GM12878 (cell line): Measurements from ENCODE around the gene IGSF6. TPM values are rescaled to one million over a fixed set of nuclear protein-coding genes. Genes with fewer than 3 reads are reported as not detected.

Experiments used
- MTA2 ChIP-seq: fragments of 450-650 bp; IDR thresholded peaks from 2 replicates; pipeline ENCODE4 v1.6.1; 2016; ENCODE audit warnings: low read depth, mild to moderate bottlenecking, moderate library complexity
- ZNF622 ChIP-seq: fragments of 450-650 bp; IDR thresholded peaks from 2 replicates; pipeline ENCODE4 v1.6.1; 2017; ENCODE audit warnings: mild to moderate bottlenecking, inconsistent platforms
- polyA plus RNA-seq, 11 experiments: library from polyadenylated mRNA; depleted of rRNA in 4 of 11; unstranded in 6 of 11; stranded (reverse) in 5 of 11; fragments of >200 nt; fragmentation: Nextera tagmentation in 4 of 11; fragmentation: Illumina TruSeq in 1 of 11; extraction: Ambion mirVana in 4 of 11; extraction: Trizol in 1 of 11; gene quantifications; 1 replicate in 1 of 11; 2 replicates in 10 of 11; pipeline versions ENCODE4 v1.2.1 to v1.2.3, GENCODE V29; 2011 to 2016; ENCODE audit warnings: inconsistent platforms in 2 of 11, missing spikeins in 2 of 11, low read depth in 1 of 11
- total RNA-seq, 4 experiments: library from RNA; depleted of rRNA in 3 of 4; stranded (reverse); fragments of >200 nt in 3 of 4; fragmentation: Illumina TruSeq in 1 of 4; extraction: Trizol in 1 of 4; gene quantifications; 2 replicates each; pipeline versions ENCODE4 v1.2.1 to v1.2.3, GENCODE V29; 2013 to 2021
- TF ChIP-seq, protein P1 (sequence below): fragments of 450-650 bp; IDR thresholded peaks from 2 replicates; pipeline ENCODE4 v1.6.1; 2016; ENCODE audit warnings: mild to moderate bottlenecking
- TF ChIP-seq, protein P2 (sequence below): IDR thresholded peaks from 2 replicates; pipeline ENCODE4 v1.6.1; 2012; ENCODE audit warnings: improper control_type of control experiment, low read depth, low read length; ENCODE audit not compliant: insufficient replicate concordance

Gene IGSF6
- total and polyA plus RNA-seq, 10 of the 15 experiments (the other 5 are each of a cell fraction or from before 2014, with no cell fraction given) = 0.32 to 1.2 (median 0.72) TPM

DNA sequence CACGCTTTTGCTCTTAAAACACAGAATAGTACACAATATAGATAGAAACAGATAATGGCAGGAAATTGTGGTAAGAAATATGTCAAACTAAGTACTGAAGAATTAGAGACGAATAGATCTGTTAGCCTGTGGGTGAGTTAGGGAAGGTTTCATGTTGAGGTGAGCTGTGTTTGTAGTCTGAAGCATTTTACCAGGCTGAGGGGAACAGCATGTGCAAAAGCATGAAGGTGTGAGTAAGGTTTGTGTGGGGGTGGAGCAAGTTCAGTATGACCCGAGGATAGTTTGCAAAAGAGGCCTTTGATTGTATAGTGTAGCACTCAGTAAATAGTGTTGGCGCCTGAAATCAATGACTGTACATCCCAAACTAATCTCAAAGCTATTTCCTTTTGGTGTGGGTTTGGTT is 13.8 kb downstream of the IGSF6 start (continued):
- TF ChIP-seq, protein P1, sequence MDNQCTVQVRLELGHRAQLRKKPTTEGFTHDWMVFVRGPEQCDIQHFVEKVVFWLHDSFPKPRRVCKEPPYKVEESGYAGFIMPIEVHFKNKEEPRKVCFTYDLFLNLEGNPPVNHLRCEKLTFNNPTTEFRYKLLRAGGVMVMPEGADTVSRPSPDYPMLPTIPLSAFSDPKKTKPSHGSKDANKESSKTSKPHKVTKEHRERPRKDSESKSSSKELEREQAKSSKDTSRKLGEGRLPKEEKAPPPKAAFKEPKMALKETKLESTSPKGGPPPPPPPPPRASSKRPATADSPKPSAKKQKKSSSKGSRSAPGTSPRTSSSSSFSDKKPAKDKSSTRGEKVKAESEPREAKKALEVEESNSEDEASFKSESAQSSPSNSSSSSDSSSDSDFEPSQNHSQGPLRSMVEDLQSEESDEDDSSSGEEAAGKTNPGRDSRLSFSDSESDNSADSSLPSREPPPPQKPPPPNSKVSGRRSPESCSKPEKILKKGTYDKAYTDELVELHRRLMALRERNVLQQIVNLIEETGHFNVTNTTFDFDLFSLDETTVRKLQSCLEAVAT = 0 out of 2 replicates have a peak, but pooled peaks have one; percentile 30
- TF ChIP-seq ZNF622 (no peak), MTA2 (peak; percentile 54; the same call in 1 of the 2 replicates)
- TF ChIP-seq, protein P2, sequence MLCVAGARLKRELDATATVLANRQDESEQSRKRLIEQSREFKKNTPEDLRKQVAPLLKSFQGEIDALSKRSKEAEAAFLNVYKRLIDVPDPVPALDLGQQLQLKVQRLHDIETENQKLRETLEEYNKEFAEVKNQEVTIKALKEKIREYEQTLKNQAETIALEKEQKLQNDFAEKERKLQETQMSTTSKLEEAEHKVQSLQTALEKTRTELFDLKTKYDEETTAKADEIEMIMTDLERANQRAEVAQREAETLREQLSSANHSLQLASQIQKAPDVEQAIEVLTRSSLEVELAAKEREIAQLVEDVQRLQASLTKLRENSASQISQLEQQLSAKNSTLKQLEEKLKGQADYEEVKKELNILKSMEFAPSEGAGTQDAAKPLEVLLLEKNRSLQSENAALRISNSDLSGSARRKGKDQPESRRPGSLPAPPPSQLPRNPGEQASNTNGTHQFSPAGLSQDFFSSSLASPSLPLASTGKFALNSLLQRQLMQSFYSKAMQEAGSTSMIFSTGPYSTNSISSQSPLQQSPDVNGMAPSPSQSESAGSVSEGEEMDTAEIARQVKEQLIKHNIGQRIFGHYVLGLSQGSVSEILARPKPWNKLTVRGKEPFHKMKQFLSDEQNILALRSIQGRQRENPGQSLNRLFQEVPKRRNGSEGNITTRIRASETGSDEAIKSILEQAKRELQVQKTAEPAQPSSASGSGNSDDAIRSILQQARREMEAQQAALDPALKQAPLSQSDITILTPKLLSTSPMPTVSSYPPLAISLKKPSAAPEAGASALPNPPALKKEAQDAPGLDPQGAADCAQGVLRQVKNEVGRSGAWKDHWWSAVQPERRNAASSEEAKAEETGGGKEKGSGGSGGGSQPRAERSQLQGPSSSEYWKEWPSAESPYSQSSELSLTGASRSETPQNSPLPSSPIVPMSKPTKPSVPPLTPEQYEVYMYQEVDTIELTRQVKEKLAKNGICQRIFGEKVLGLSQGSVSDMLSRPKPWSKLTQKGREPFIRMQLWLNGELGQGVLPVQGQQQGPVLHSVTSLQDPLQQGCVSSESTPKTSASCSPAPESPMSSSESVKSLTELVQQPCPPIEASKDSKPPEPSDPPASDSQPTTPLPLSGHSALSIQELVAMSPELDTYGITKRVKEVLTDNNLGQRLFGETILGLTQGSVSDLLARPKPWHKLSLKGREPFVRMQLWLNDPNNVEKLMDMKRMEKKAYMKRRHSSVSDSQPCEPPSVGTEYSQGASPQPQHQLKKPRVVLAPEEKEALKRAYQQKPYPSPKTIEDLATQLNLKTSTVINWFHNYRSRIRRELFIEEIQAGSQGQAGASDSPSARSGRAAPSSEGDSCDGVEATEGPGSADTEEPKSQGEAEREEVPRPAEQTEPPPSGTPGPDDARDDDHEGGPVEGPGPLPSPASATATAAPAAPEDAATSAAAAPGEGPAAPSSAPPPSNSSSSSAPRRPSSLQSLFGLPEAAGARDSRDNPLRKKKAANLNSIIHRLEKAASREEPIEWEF = no peak
